Measurements from ENCODE around the gene FAM124A.

Gene FAM124A

GRCh38 chr13:51208716-51209115, 13.5 kb upstream of the FAM124A start:
- no peaks in the 10 kb centered on the region for H3K79me2 ChIP-seq (ENCODE audit: control insufficient read depth, insufficient read depth, low read length)
- H3K27ac ChIP-seq (ENCODE audit: low read depth, low read length) = no peak overlapping the region
- no peak overlapping the region for H4K8ac ChIP-seq (ENCODE audit: low read depth, low read length)
- H3K79me1 ChIP-seq (ENCODE audit: low read length) = no peaks in the 10 kb centered on the region
- DNase-seq = no peak
- no peak overlapping the region for H3K4me3 ChIP-seq (ENCODE audit: low read length)
- WGBS (ENCODE audit: extremely low coverage, insufficient coverage, low lambda C conversion rate) = no CpG with 5 or more reads among the region's 4 CpGs
- H2AK5ac ChIP-seq (ENCODE audit: low read length) = no peak overlapping the region
- no peak overlapping the region for H2BK5ac ChIP-seq (ENCODE audit: low read length)
- H3K4ac ChIP-seq (ENCODE audit: low read depth, low read length) = no peak overlapping the region
- H3K36me3 ChIP-seq (ENCODE audit: control insufficient read depth, insufficient read depth, low read length) = no peaks in the 10 kb centered on the region
- H3K18ac ChIP-seq (ENCODE audit: low read length) = no peak overlapping the region
- H3K4me2 ChIP-seq (ENCODE audit: low read length) = no peak overlapping the region
- H2BK120ac ChIP-seq (ENCODE audit: low read depth, low read length) = no peak overlapping the region
- H3K27me3 ChIP-seq (ENCODE audit: insufficient read depth, low read length, poor library complexity) = no peaks in the 10 kb centered on the region
- no peak overlapping the region for H3K23ac ChIP-seq (ENCODE audit: low read length)
- H2BK15ac ChIP-seq (replicated peaks; ENCODE audit: low read depth) = no peak overlapping the region
- H3K56ac ChIP-seq (ENCODE audit: low read length) = no peak overlapping the region
- H3K9ac ChIP-seq (ENCODE audit: low read length) = no peak overlapping the region
- no peak overlapping the region for H4K5ac ChIP-seq (ENCODE audit: low read length)
- H3K4me1 ChIP-seq (ENCODE audit: control insufficient read depth, low read depth, low read length) = no peaks in the 10 kb centered on the region

GRCh38 chr13:51211910-51212309, 10.3 kb upstream of the FAM124A start:
- Histone ChIP-seq H3K9ac (ENCODE audit: low read length) (no peak overlapping the region), H2BK120ac (ENCODE audit: low read depth, low read length) (no peak overlapping the region), H3K4ac (ENCODE audit: low read depth, low read length) (no peak overlapping the region)

DNA sequence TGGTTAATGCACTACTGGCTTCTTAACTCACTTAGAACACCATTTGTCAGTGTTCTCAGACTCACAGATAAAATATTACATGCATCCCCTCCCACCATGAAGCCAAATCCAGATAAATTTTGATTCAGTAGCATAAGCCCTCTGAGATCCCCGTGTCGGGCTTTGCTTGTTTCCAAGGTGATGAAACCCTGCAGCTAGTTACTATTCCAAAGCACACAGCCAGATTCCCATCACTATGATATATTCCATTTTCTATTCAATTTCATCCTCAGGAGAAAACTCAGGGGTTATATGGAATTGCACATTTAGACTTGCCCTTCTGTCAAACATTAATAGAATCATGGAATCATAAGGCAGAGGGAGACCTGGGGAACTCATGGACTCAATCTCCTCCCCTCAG, 9.4 kb upstream of the FAM124A start:
- H3K23ac ChIP-seq (ENCODE audit: low read length) = no peak overlapping the region
- no peaks in the 10 kb centered on the region for H3K36me3 ChIP-seq (ENCODE audit: control insufficient read depth, insufficient read depth, low read length)
- no peaks in the 10 kb centered on the region for H3K27me3 ChIP-seq (ENCODE audit: insufficient read depth, low read length, poor library complexity)
- no peak overlapping the region for H3K18ac ChIP-seq (ENCODE audit: low read length)
- no peak overlapping the region for H3K56ac ChIP-seq (ENCODE audit: low read length)
- no CpG with 5 or more reads among the region's 2 CpGs for WGBS (ENCODE audit: extremely low coverage, insufficient coverage, low lambda C conversion rate)
- no peak overlapping the region for H2AK5ac ChIP-seq (ENCODE audit: low read length)
- no peaks in the 10 kb centered on the region for H3K79me1 ChIP-seq (ENCODE audit: low read length)
- H2BK120ac ChIP-seq (ENCODE audit: low read depth, low read length) = no peak overlapping the region
- no peaks in the 10 kb centered on the region for H3K79me2 ChIP-seq (ENCODE audit: control insufficient read depth, insufficient read depth, low read length)
- no peak overlapping the region for H2BK5ac ChIP-seq (ENCODE audit: low read length)
- H4K8ac ChIP-seq (ENCODE audit: low read depth, low read length) = no peak overlapping the region
- DNase-seq = no peak
- H3K4ac ChIP-seq (ENCODE audit: low read depth, low read length) = no peak overlapping the region
- H3K27ac ChIP-seq (ENCODE audit: low read depth, low read length) = no peak overlapping the region
- no peak overlapping the region for H3K9ac ChIP-seq (ENCODE audit: low read length)
- no peak overlapping the region for H2BK15ac ChIP-seq (replicated peaks; ENCODE audit: low read depth)
- no peaks in the 10 kb centered on the region for H3K4me1 ChIP-seq (ENCODE audit: control insufficient read depth, low read depth, low read length)
- no peak overlapping the region for H4K5ac ChIP-seq (ENCODE audit: low read length)
- H3K4me3 ChIP-seq (ENCODE audit: low read length) = no peak overlapping the region
- no peak overlapping the region for H3K4me2 ChIP-seq (ENCODE audit: low read length)

More at GRCh38 chr13:51211910-51212309, 10.3 kb upstream of the FAM124A start:
- H3K4me3 ChIP-seq (ENCODE audit: low read length) = no peak overlapping the region
- no peak for DNase-seq
- H3K18ac ChIP-seq (ENCODE audit: low read length) = no peak overlapping the region
- H3K4me2 ChIP-seq (ENCODE audit: low read length) = no peak overlapping the region
- no peaks in the 10 kb centered on the region for H3K4me1 ChIP-seq (ENCODE audit: control insufficient read depth, low read depth, low read length)
- H3K56ac ChIP-seq (ENCODE audit: low read length) = no peak overlapping the region
- H3K36me3 ChIP-seq (ENCODE audit: control insufficient read depth, insufficient read depth, low read length) = no peaks in the 10 kb centered on the region
- H2BK5ac ChIP-seq (ENCODE audit: low read length) = no peak overlapping the region
- WGBS (ENCODE audit: extremely low coverage, insufficient coverage, low lambda C conversion rate) = no CpG with 5 or more reads among the region's 2 CpGs
- H2AK5ac ChIP-seq (ENCODE audit: low read length) = no peak overlapping the region
- no peak overlapping the region for H4K5ac ChIP-seq (ENCODE audit: low read length)
- no peak overlapping the region for H4K8ac ChIP-seq (ENCODE audit: low read depth, low read length)
- H3K79me1 ChIP-seq (ENCODE audit: low read length) = no peaks in the 10 kb centered on the region
- H3K23ac ChIP-seq (ENCODE audit: low read length) = no peak overlapping the region
- H3K27ac ChIP-seq (ENCODE audit: low read depth, low read length) = no peak overlapping the region
- no peak overlapping the region for H2BK15ac ChIP-seq (replicated peaks; ENCODE audit: low read depth)
- H3K27me3 ChIP-seq (ENCODE audit: insufficient read depth, low read length, poor library complexity) = no peaks in the 10 kb centered on the region
- H3K79me2 ChIP-seq (ENCODE audit: control insufficient read depth, insufficient read depth, low read length) = no peaks in the 10 kb centered on the region

- H3K79me1 ChIP-seq (ENCODE audit: low read length) = no peaks in the 10 kb centered on the region
- no peak overlapping the region for H3K27ac ChIP-seq (ENCODE audit: low read depth, low read length)
- H3K4me3 ChIP-seq (ENCODE audit: low read length) = no peak overlapping the region
- H3K23ac ChIP-seq (ENCODE audit: low read length) = no peak overlapping the region
- no CpG with 5 or more reads among the region's 6 CpGs for WGBS (ENCODE audit: extremely low coverage, insufficient coverage, low lambda C conversion rate)
- H3K79me2 ChIP-seq (ENCODE audit: control insufficient read depth, insufficient read depth, low read length) = no peaks in the 10 kb centered on the region
- H3K4me2 ChIP-seq (ENCODE audit: low read length) = no peak overlapping the region
- H2BK15ac ChIP-seq (replicated peaks; ENCODE audit: low read depth) = no peak overlapping the region
- H2BK120ac ChIP-seq (ENCODE audit: low read depth, low read length) = no peak overlapping the region
- no peaks in the 10 kb centered on the region for H3K27me3 ChIP-seq (ENCODE audit: insufficient read depth, low read length, poor library complexity)
- no peak overlapping the region for H2AK5ac ChIP-seq (ENCODE audit: low read length)
- no peak overlapping the region for H4K8ac ChIP-seq (ENCODE audit: low read depth, low read length)
- no peak overlapping the region for H2BK5ac ChIP-seq (ENCODE audit: low read length)
- H3K36me3 ChIP-seq (ENCODE audit: control insufficient read depth, insufficient read depth, low read length) = no peaks in the 10 kb centered on the region
- H3K4me1 ChIP-seq (ENCODE audit: control insufficient read depth, low read depth, low read length) = no peaks in the 10 kb centered on the region
- H3K18ac ChIP-seq (ENCODE audit: low read length) = no peak overlapping the region
- H4K5ac ChIP-seq (ENCODE audit: low read length) = no peak overlapping the region
- no peak overlapping the region for H3K4ac ChIP-seq (ENCODE audit: low read depth, low read length)
- no peak for DNase-seq
- H3K9ac ChIP-seq (ENCODE audit: low read length) = no peak overlapping the region
- no peak overlapping the region for H3K56ac ChIP-seq (ENCODE audit: low read length)
Observed at GRCh38 chr13:51213173-51213728, 8.9 kb upstream of the FAM124A start.

GRCh38 chr13:51218626-51219025, 3.6 kb upstream of the FAM124A start:
- Histone ChIP-seq H2BK15ac (replicated peaks; ENCODE audit: low read depth) (no peak overlapping the region), H3K56ac (ENCODE audit: low read length) (no peak overlapping the region), H4K8ac (ENCODE audit: low read depth, low read length) (no peak overlapping the region), H3K23ac (ENCODE audit: low read length) (no peak overlapping the region), H2AK5ac (ENCODE audit: low read length) (no peak overlapping the region), H4K5ac (ENCODE audit: low read length) (no peak overlapping the region), H3K4me3 (ENCODE audit: low read length) (no peak overlapping the region), H3K4me2 (ENCODE audit: low read length) (no peak overlapping the region), H3K4me1 (ENCODE audit: control insufficient read depth, low read depth, low read length) (peaks cover 2% of the 10 kb centered on the region), H3K79me2 (ENCODE audit: control insufficient read depth, insufficient read depth, low read length) (no peaks in the 10 kb centered on the region), H3K36me3 (ENCODE audit: control insufficient read depth, insufficient read depth, low read length) (no peaks in the 10 kb centered on the region), H3K27ac (ENCODE audit: low read depth, low read length) (no peak overlapping the region), H3K79me1 (ENCODE audit: low read length) (no peaks in the 10 kb centered on the region), H3K18ac (ENCODE audit: low read length) (no peak overlapping the region), H2BK120ac (ENCODE audit: low read depth, low read length) (no peak overlapping the region), H3K27me3 (ENCODE audit: insufficient read depth, low read length, poor library complexity) (no peaks in the 10 kb centered on the region), H2BK5ac (ENCODE audit: low read length) (no peak overlapping the region), H3K9ac (ENCODE audit: low read length) (no peak overlapping the region), H3K4ac (ENCODE audit: low read depth, low read length) (no peak overlapping the region)
- no CpG with 5 or more reads among the region's 4 CpGs for WGBS (ENCODE audit: extremely low coverage, insufficient coverage, low lambda C conversion rate)
- no peak for DNase-seq

- H3K27ac ChIP-seq (ENCODE audit: low read depth, low read length) = no peak overlapping the region
- H3K23ac ChIP-seq (ENCODE audit: low read length) = no peak overlapping the region
- H4K5ac ChIP-seq (ENCODE audit: low read length) = no peak overlapping the region
- H2AK5ac ChIP-seq (ENCODE audit: low read length) = peak overlapping the region; percentile 81
- no CpG with 5 or more reads among the region's 2 CpGs for whole genome bisulfite sequencing (ENCODE audit: extremely low coverage, insufficient coverage, low lambda C conversion rate)
- H3K9ac ChIP-seq (ENCODE audit: low read length) = no peak overlapping the region
- no peak for DNase-seq
- peak overlapping the region; percentile 22 for H3K18ac ChIP-seq (ENCODE audit: low read length)
- H2BK15ac ChIP-seq (replicated peaks; ENCODE audit: low read depth) = no peak overlapping the region
- H3K79me1 ChIP-seq (ENCODE audit: low read length) = no peaks in the 10 kb centered on the region
- H4K8ac ChIP-seq (ENCODE audit: low read depth, low read length) = no peak overlapping the region
- peak overlapping the region; percentile 27 for H2BK5ac ChIP-seq (ENCODE audit: low read length)
- H3K4me1 ChIP-seq (ENCODE audit: control insufficient read depth, low read depth, low read length) = peaks cover 6% of the 10 kb centered on the region
- H3K56ac ChIP-seq (ENCODE audit: low read length) = peak overlapping the region; percentile 69
- H3K36me3 ChIP-seq (ENCODE audit: control insufficient read depth, insufficient read depth, low read length) = no peaks in the 10 kb centered on the region
- no peak overlapping the region for H3K4me2 ChIP-seq (ENCODE audit: low read length)
- no peak overlapping the region for H2BK120ac ChIP-seq (ENCODE audit: low read depth, low read length)
- H3K4ac ChIP-seq (ENCODE audit: low read depth, low read length) = peak overlapping the region; percentile 74
- no peaks in the 10 kb centered on the region for H3K79me2 ChIP-seq (ENCODE audit: control insufficient read depth, insufficient read depth, low read length)
- H3K27me3 ChIP-seq (ENCODE audit: insufficient read depth, low read length, poor library complexity) = no peaks in the 10 kb centered on the region
- no peak overlapping the region for H3K4me3 ChIP-seq (ENCODE audit: low read length)
Observed at GRCh38 chr13:51220706-51221105, 1.5 kb upstream of the FAM124A start.

All from mesendoderm (in vitro differentiated cells).